ENCODE data around the gene ZGLP1. TPM values are rescaled to one million over a fixed set of nuclear protein-coding genes. Genes with fewer than 3 reads are reported as not detected.

ZGLP1 gene
- total RNA-seq, 2 donors from 2014 or later, result 0.96 to 5.1 TPM

- H3K27me3 ChIP-seq, result peaks cover 45% of the 10 kb centered on the region
- H3K27ac ChIP-seq, result no peak within 1 kb of the TSS
- TF ChIP-seq CTCF (IDR thresholded peaks at IDR 0.05), result no peak
- intact Hi-C loops (cut with DNase I), result no loop called here
- H3K4me3 ChIP-seq, result no peak within 1 kb of the TSS
- H3K9me3 ChIP-seq, result no peaks in the 10 kb centered on the region
- peaks cover 40% of the 10 kb centered on the region for H3K4me1 ChIP-seq
- H3K36me3 ChIP-seq, result no peaks in the 10 kb centered on the region
- peak; percentile 54 for DNase-seq
- peak within 1 kb of the TSS in 1 of 2 donors; percentile 34 for H3K9ac ChIP-seq (ENCODE audit: low read depth in 2 of 2, low read length in 2 of 2)
Measured at GRCh38 chr19:10286803-10287737, 22.5 kb downstream of the ZGLP1 start, which contains the start of gene ICAM4. ICAM4 (plus strand) TSS chr19:10286955; CDS start chr19:10287013, 58 bp downstream.

- no peak for TF ChIP-seq CTCF (IDR thresholded peaks at IDR 0.05)
- Histone ChIP-seq H3K27me3 (peaks cover 28% of the 10 kb centered on the region), H3K36me3 (no peaks in the 10 kb centered on the region), H3K4me1 (peaks cover 26% of the 10 kb centered on the region), H3K4me3 (no peak overlapping the region), H3K9ac (ENCODE audit: low read depth in 2 of 2, low read length in 2 of 2) (no peak overlapping the region), H3K27ac (no peak overlapping the region), H3K9me3 (no peaks in the 10 kb centered on the region)
- intact Hi-C loops (cut with DNase I), result no loop called here
- DNase-seq, result no peak
Measured at GRCh38 chr19:10285393-10285792, 24.2 kb downstream of the ZGLP1 start.

- no peak overlapping the region for H3K4me3 ChIP-seq
- TF ChIP-seq CTCF (IDR thresholded peaks at IDR 0.05), result no peak
- DNase-seq, result no peak
- no peak overlapping the region for H3K9ac ChIP-seq (ENCODE audit: low read depth in 2 of 2, low read length in 2 of 2)
- intact Hi-C loops (cut with DNase I), result no loop called here
- H3K27ac ChIP-seq, result no peak overlapping the region
- peaks cover 24% of the 10 kb centered on the region for H3K27me3 ChIP-seq
- peaks cover 23% of the 10 kb centered on the region for H3K4me1 ChIP-seq
- no peaks in the 10 kb centered on the region for H3K9me3 ChIP-seq
- H3K36me3 ChIP-seq, result no peaks in the 10 kb centered on the region
Measured at GRCh38 chr19:10284960-10285278, 24.7 kb downstream of the ZGLP1 start.

- H3K27me3 ChIP-seq, result peaks cover 18% of the 10 kb centered on the region
- H3K36me3 ChIP-seq, result no peaks in the 10 kb centered on the region
- intact Hi-C loops (cut with DNase I), result no loop called here
Measured at GRCh38 chr19:10284065-10284959, 25.3 kb downstream of the ZGLP1 start.

More at GRCh38 chr19:10284065-10284959, 25.3 kb downstream of the ZGLP1 start:
- H3K4me3 ChIP-seq, result no peak overlapping the region
- H3K9me3 ChIP-seq, result no peaks in the 10 kb centered on the region
- H3K9ac ChIP-seq (ENCODE audit: low read depth in 2 of 2, low read length in 2 of 2), result no peak overlapping the region
- no peak overlapping the region for H3K27ac ChIP-seq
- peaks cover 17% of the 10 kb centered on the region for H3K4me1 ChIP-seq
- DNase-seq, result no peak
- no peak for TF ChIP-seq CTCF (IDR thresholded peaks at IDR 0.05)

Measured in colonic mucosa (tissue), 4 donors.